Esophagus mucosa (tissue), 1 donor: Measurements from ENCODE around the gene ZNF784. TPM values are rescaled to one million over a fixed set of nuclear protein-coding genes. Genes with fewer than 3 reads are reported as not detected.
"Not testable (repeated sequence)": the region's sequence is repeated elsewhere in the genome, so short reads cannot be mapped to it uniquely, and the experiment has no call there.

Source experiments
- ATAC-seq: fragments of 200-7000 bp; cut with Tn5 transposase; one replicate; pipeline ENCODE4 v1.9.1; 2020
- total RNA-seq: library from RNA; stranded (reverse); gene quantifications from one replicate; pipeline ENCODE4 v1.2.4, GENCODE V29; 2023
- donor health status: DM: yes; HTN: yes; CAD: no.

ZNF784 gene
- total RNA-seq, 1 donor from 2014 or later = 3.8 TPM

- not testable (repeated sequence) for ATAC-seq
These were observed 42.1 kb downstream of the ZNF784 start for GRCh38 chr19:55582284-55582683.

GRCh38 chr19:55581823-55582223 lies 42.5 kb downstream of the ZNF784 start:
- ATAC-seq = no peak

GRCh38 chr19:55581145-55581822 lies 43.1 kb downstream of the ZNF784 start:
- peak; percentile 32 for ATAC-seq

GRCh38 chr19:55580628-55581144 lies 43.7 kb downstream of the ZNF784 start, which contains the start of gene ZNF579:
TSS of gene ZNF579 (minus strand) at chr19:55580848. CDS start at chr19:55579639, 1,209 bp downstream.
- ATAC-seq = peak; percentile 76

- ATAC-seq = peak; percentile 7
These were observed 44.4 kb downstream of the ZNF784 start for GRCh38 chr19:55579766-55580621.

- ATAC-seq = peak; percentile 11
These were observed 45.3 kb downstream of the ZNF784 start for GRCh38 chr19:55578761-55579747.

- ATAC-seq = no peak
These were observed 46.2 kb downstream of the ZNF784 start for GRCh38 chr19:55578031-55578760.

- ATAC-seq = no peak
These were observed 47.6 kb downstream of the ZNF784 start for GRCh38 chr19:55576746-55577145.

- not testable (repeated sequence) for ATAC-seq
These were observed 50.4 kb downstream of the ZNF784 start for GRCh38 chr19:55573929-55574328.

Other genes starting within 250 kb of the ZNF784 start
- not detected for gene TMEM190, start 247.7 kb downstream of the ZNF784 start, total RNA-seq
- gene TMEM238, start 240.3 kb downstream of the ZNF784 start, total RNA-seq = 25.6 TPM
- gene RPL28, start 238.6 kb downstream of the ZNF784 start, total RNA-seq = 1,895 TPM
- gene UBE2S, start 216.8 kb downstream of the ZNF784 start, total RNA-seq = 76.4 TPM
- not detected for gene SHISA7, start 181.3 kb downstream of the ZNF784 start, total RNA-seq
- 41.9 TPM for gene ISOC2, start 162.9 kb downstream of the ZNF784 start, total RNA-seq
- not detected for gene C19orf85, start 159.8 kb downstream of the ZNF784 start, total RNA-seq
- gene ZNF628, start 147.9 kb downstream of the ZNF784 start, total RNA-seq = 3.7 TPM
- 7.5 TPM for gene NAT14, start 139.4 kb downstream of the ZNF784 start, total RNA-seq
- 0.24 TPM for gene SSC5D, start 136.1 kb downstream of the ZNF784 start, total RNA-seq
- not detected for gene SBK2, start 87.4 kb downstream of the ZNF784 start, total RNA-seq
- gene SBK3, start 79.0 kb downstream of the ZNF784 start, total RNA-seq = 0.80 TPM
- 3.4 TPM for gene ZNF579, start 43.7 kb downstream of the ZNF784 start, total RNA-seq
- 7.1 TPM for gene FIZ1, start 25.0 kb downstream of the ZNF784 start, total RNA-seq
- gene ZNF524, start 24.3 kb downstream of the ZNF784 start, total RNA-seq = 20.1 TPM
- 5.3 TPM for gene ZNF865, start 18.9 kb downstream of the ZNF784 start, total RNA-seq
- gene ZNF580, start 16.4 kb upstream of the ZNF784 start, total RNA-seq = 13.5 TPM
- gene ZNF581, start 19.1 kb upstream of the ZNF784 start, total RNA-seq = 21.7 TPM
- gene CCDC106, start 23.6 kb upstream of the ZNF784 start, total RNA-seq = 4.7 TPM
- 108 TPM for gene U2AF2, start 30.5 kb upstream of the ZNF784 start, total RNA-seq
- gene EPN1, start 50.7 kb upstream of the ZNF784 start, total RNA-seq = 91.9 TPM
- gene NLRP9, start 113.8 kb upstream of the ZNF784 start, total RNA-seq = not detected
- not detected for gene RFPL4A, start 134.5 kb upstream of the ZNF784 start, total RNA-seq
- not detected for gene RFPL4AL1, start 144.6 kb upstream of the ZNF784 start, total RNA-seq
- not detected for gene NLRP11, start 207.4 kb upstream of the ZNF784 start, total RNA-seq
- not detected for gene NLRP4, start 212.0 kb upstream of the ZNF784 start, total RNA-seq